ENCODE results near the gene RPL23. TPM values are rescaled to one million over a fixed set of nuclear protein-coding genes. Genes with fewer than 3 reads are reported as not detected.

Gene RPL23
- total and polyA plus RNA-seq, 8 donors, result 89.8 to 3,359 (median 1,467) TPM

DNA sequence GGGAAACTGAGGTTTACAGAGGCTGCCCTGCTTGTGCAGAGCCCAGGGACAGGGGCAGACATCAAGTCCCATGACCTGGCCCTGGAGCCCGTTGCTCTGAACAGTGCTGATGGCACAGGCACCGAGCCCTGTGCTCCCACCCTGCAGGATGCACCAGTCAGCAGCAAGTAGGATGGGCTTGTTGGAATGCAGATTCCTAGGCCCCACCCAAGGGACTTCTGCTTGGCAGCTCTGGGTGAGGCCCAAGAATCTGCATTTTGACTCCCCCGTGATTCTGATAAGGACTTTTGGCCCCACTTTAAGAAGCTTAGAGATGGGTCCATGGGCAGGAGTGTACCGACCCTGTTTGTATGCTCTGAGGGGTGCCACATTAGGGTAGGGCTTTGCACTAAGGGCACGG is 39.6 kb upstream of the RPL23 start:
- 68 to 78% (median 76%) methylated on average over 4 to 5 of the region's 5 CpGs for WGBS, 5 donors
- H3K4me1 ChIP-seq, result peaks cover 53 to 100% (median 81%) of the 10 kb centered on the region in 4 donors
- intact Hi-C loops (cut with DNase I; ENCODE audit: low total_unique reads), result no loop called here
- TF ChIP-seq POLR2AphosphoS5 (IDR thresholded peaks at IDR 0.05) (no peak), POLR2A (IDR thresholded peaks at IDR 0.05) (no peak), EP300 (IDR thresholded peaks at IDR 0.05) (no peak)
- TF ChIP-seq, protein P1, sequence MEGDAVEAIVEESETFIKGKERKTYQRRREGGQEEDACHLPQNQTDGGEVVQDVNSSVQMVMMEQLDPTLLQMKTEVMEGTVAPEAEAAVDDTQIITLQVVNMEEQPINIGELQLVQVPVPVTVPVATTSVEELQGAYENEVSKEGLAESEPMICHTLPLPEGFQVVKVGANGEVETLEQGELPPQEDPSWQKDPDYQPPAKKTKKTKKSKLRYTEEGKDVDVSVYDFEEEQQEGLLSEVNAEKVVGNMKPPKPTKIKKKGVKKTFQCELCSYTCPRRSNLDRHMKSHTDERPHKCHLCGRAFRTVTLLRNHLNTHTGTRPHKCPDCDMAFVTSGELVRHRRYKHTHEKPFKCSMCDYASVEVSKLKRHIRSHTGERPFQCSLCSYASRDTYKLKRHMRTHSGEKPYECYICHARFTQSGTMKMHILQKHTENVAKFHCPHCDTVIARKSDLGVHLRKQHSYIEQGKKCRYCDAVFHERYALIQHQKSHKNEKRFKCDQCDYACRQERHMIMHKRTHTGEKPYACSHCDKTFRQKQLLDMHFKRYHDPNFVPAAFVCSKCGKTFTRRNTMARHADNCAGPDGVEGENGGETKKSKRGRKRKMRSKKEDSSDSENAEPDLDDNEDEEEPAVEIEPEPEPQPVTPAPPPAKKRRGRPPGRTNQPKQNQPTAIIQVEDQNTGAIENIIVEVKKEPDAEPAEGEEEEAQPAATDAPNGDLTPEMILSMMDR (IDR thresholded peaks at IDR 0.05), result no peak
- DNase-seq, result peak in 1 of 2 donors; percentile 15
- no peaks in the 10 kb centered on the region for H3K27me3 ChIP-seq
- H3K36me3 ChIP-seq, result peaks cover 38 to 96% (median 91%) of the 10 kb centered on the region in 4 donors
- H3K9me3 ChIP-seq, result no peaks in the 10 kb centered on the region
- H3K4me3 ChIP-seq, result no peak overlapping the region
- H3K27ac ChIP-seq, result peak overlapping the region; percentile 9 to 77 (median 71)

DNA sequence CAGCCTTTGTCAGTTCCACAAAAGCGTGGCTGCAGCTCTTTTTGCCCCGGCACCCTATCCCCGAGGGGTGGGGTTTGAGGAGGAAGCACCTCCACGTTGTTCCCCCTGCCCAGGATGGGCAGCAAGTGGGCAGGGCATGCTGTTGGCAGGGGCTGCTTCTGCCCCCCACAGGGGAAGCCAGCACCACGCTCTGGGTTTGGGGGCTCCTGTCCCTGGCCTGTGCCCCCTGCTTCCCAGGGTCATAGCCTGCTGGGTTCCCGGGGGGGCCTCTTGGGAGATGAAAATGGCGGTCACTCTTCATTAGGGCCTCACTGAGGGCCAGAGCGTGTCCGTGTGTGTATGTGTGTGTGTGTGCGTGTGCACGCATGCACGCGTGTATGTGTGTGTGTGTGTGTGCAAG is 39.1 kb upstream of the RPL23 start:
- Histone ChIP-seq H3K36me3 (peaks cover 36 to 96% (median 93%) of the 10 kb centered on the region in 4 donors), H3K4me1 (peaks cover 48 to 100% (median 81%) of the 10 kb centered on the region in 4 donors), H3K27me3 (no peaks in the 10 kb centered on the region), H3K27ac (peak overlapping the region in 3 of 5 donors; percentile 43 to 77 (median 71)), H3K4me3 (no peak overlapping the region), H3K9me3 (no peaks in the 10 kb centered on the region)
- TF ChIP-seq POLR2A (IDR thresholded peaks at IDR 0.05) (no peak), EP300 (IDR thresholded peaks at IDR 0.05) (no peak), POLR2AphosphoS5 (IDR thresholded peaks at IDR 0.05) (no peak)
- TF ChIP-seq, protein P1 (IDR thresholded peaks at IDR 0.05), result no peak
- DNase-seq, result no peak
- WGBS, 5 donors, result 82 to 90% (median 87%) methylated on average over 9 to 13 of the region's 13 CpGs
- intact Hi-C loops (cut with DNase I; ENCODE audit: low total_unique reads), result no loop called here

DNA sequence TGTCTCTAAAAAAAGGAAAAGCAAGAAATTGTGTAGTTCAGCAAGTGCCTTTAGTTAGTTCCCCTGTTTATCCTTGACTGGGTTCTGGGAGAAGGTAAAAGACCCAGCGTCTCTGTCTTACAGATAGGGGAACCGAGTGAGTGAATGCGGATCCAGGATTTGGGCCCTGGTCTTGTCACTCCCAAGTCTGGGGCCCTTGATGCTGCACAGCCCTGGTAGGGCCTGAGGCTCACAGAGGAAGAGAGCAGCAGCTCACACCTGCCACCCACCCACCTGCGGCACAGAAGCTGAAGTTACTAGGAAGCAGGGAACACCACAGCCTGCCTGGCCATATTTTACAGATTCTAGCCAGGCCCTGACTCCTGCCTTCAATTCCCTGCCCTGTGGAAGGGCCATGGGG is 38.6 kb upstream of the RPL23 start:
- no peak overlapping the region for H3K4me3 ChIP-seq
- H3K27me3 ChIP-seq, result no peaks in the 10 kb centered on the region
- DNase-seq, result no peak
- intact Hi-C loops (cut with DNase I; ENCODE audit: low total_unique reads), result no loop called here
- peaks cover 45 to 100% (median 81%) of the 10 kb centered on the region in 4 donors for H3K4me1 ChIP-seq
- H3K27ac ChIP-seq, result peak overlapping the region in 1 of 5 donors; percentile 43
- TF ChIP-seq, protein P1 (IDR thresholded peaks at IDR 0.05), result no peak
- TF ChIP-seq POLR2AphosphoS5 (IDR thresholded peaks at IDR 0.05) (no peak), EP300 (IDR thresholded peaks at IDR 0.05) (no peak), POLR2A (IDR thresholded peaks at IDR 0.05) (no peak)
- 76 to 92% (median 87%) methylated on average over 4 of the region's 4 CpGs for WGBS, 5 donors
- peaks cover 36 to 96% (median 94%) of the 10 kb centered on the region in 4 donors for H3K36me3 ChIP-seq
- no peaks in the 10 kb centered on the region for H3K9me3 ChIP-seq

DNA sequence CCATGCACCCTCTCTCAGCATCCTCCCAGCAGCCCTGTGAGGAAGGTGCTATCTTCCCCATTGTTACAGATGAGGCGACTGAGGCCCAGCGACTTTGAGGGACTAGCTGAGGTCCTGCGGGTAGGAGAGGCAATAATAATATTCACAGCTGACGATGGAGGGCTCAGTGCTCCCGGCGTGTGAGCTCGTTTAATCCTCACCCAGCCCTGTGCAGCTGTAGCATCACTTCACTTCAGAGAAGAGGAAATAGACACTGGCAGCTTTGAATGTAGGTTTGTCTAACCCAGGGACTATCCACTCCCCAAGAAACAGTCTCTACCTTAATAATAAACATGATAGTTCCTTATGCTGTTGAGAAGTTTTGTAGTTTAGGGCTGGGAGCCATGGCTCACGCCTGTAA is 37.9 kb upstream of the RPL23 start:
- TF ChIP-seq, protein P1 (IDR thresholded peaks at IDR 0.05), result no peak
- no peak for TF ChIP-seq EP300 (IDR thresholded peaks at IDR 0.05)
- TF ChIP-seq POLR2AphosphoS5 (IDR thresholded peaks at IDR 0.05), result no peak
- no peak for TF ChIP-seq POLR2A (IDR thresholded peaks at IDR 0.05)
- H3K27me3 ChIP-seq, result no peaks in the 10 kb centered on the region
- no peaks in the 10 kb centered on the region for H3K9me3 ChIP-seq
- H3K4me3 ChIP-seq, result no peak overlapping the region
- H3K36me3 ChIP-seq, result peaks cover 36 to 96% (median 93%) of the 10 kb centered on the region in 4 donors
- 67 to 84% (median 79%) methylated on average over 4 to 8 of the region's 8 CpGs for WGBS, 5 donors
- DNase-seq, result peak in 1 of 2 donors; percentile 14
- peaks cover 45 to 100% (median 81%) of the 10 kb centered on the region in 4 donors for H3K4me1 ChIP-seq
- peak overlapping the region in 2 of 5 donors; percentile 37 to 49 for H3K27ac ChIP-seq
- intact Hi-C loops (cut with DNase I; ENCODE audit: low total_unique reads), result no loop called here
